Liver (tissue), 9 donors: ENCODE results near the gene RASL11B. TPM values are rescaled to one million over a fixed set of nuclear protein-coding genes. Genes with fewer than 3 reads are reported as not detected.

ENCODE experiments used
- DNase-seq: peaks from one replicate; pipeline ENCODE4 v3.0.0-alpha.2; 2017; ENCODE audit warnings: low spot score
- H3K27ac ChIP-seq, 2 donors: one replicate each; pipeline ENCODE4 v1.7.0; 2013; ENCODE audit warnings: inconsistent platforms in 2 of 2, low read length in 2 of 2, control low read depth in 1 of 2, low read depth in 1 of 2, mild to moderate bottlenecking in 1 of 2
- H3K27me3 ChIP-seq, 4 donors: one replicate each; pipeline versions ENCODE4 v1.6.1 to v1.7.0; 2013; ENCODE audit warnings: low read length in 3 of 4, inconsistent platforms in 1 of 4, mild to moderate bottlenecking in 1 of 4, moderate library complexity in 1 of 4; ENCODE audit not compliant: control insufficient read depth in 4 of 4, insufficient read depth in 4 of 4
- H3K36me3 ChIP-seq, 4 donors: one replicate each; pipeline versions ENCODE4 v1.6.1 to v1.7.0; 2013; ENCODE audit warnings: low read length in 3 of 4, mild to moderate bottlenecking in 3 of 4, low read depth in 1 of 4, moderate library complexity in 1 of 4; ENCODE audit not compliant: control insufficient read depth in 4 of 4, insufficient read depth in 3 of 4
- H3K4me1 ChIP-seq, 4 donors: one replicate each; pipeline versions ENCODE4 v1.6.1 to v1.7.0; 2013; ENCODE audit warnings: low read length in 3 of 4, mild to moderate bottlenecking in 3 of 4, moderate library complexity in 1 of 4; ENCODE audit not compliant: control insufficient read depth in 4 of 4, insufficient read depth in 4 of 4
- H3K4me3 ChIP-seq, 3 donors: one replicate each; pipeline versions ENCODE4 v1.6.1 to v1.7.0; 2013; ENCODE audit warnings: low read length in 3 of 3, control low read depth in 1 of 3, low read depth in 1 of 3, mild to moderate bottlenecking in 1 of 3
- H3K9ac ChIP-seq, 2 donors: one replicate each; pipeline ENCODE4 v1.7.0; 2013; ENCODE audit warnings: low read length in 2 of 2, mild to moderate bottlenecking in 2 of 2, moderate library complexity in 2 of 2, control low read depth in 1 of 2, low read depth in 1 of 2
- H3K9me3 ChIP-seq, 4 donors: one replicate each; pipeline versions ENCODE4 v1.6.1 to v1.7.0; 2013; ENCODE audit warnings: low read length in 3 of 4; ENCODE audit not compliant: control insufficient read depth in 4 of 4
- ATF3 ChIP-seq: IDR thresholded peaks from 2 replicates; pipeline ENCODE4 v1.6.1; 2016; ENCODE audit warnings: antibody characterized with exemption
- CTCF ChIP-seq: fragments of 150-350 bp; IDR thresholded peaks from 2 replicates; pipeline ENCODE4 v1.5.1; 2017; ENCODE audit warnings: improper control_type of control experiment, low read depth, low read length; ENCODE audit not compliant: missing input control
- EGR1 ChIP-seq, 2 donors: IDR thresholded peaks; 2 replicates each; pipeline ENCODE4 v1.6.1; 2016 to 2018; ENCODE audit warnings: antibody characterized with exemption in 2 of 2, low read depth in 2 of 2
- FOXA2 ChIP-seq: IDR thresholded peaks from 2 replicates; pipeline ENCODE4 v1.6.1; 2016; ENCODE audit warnings: antibody characterized with exemption
- GABPA ChIP-seq, 2 donors: IDR thresholded peaks in 1 of 2; conservative IDR thresholded peaks in 1 of 2; 2 replicates each; pipeline ENCODE4 v1.6.1; 2016; ENCODE audit warnings: antibody characterized with exemption in 2 of 2, mild to moderate bottlenecking in 1 of 2, moderate library complexity in 1 of 2
- HNF4A ChIP-seq, 2 donors: conservative IDR thresholded peaks; 2 replicates each; pipeline ENCODE4 v1.6.1; 2016; ENCODE audit warnings: antibody characterized with exemption in 2 of 2, mild to moderate bottlenecking in 2 of 2
- HNF4G ChIP-seq: IDR thresholded peaks from 2 replicates; pipeline ENCODE4 v1.6.1; 2016; ENCODE audit warnings: antibody characterized with exemption
- MAX ChIP-seq: IDR thresholded peaks from 2 replicates; pipeline ENCODE4 v1.6.1; 2016; ENCODE audit warnings: antibody characterized with exemption
- NR2F2 ChIP-seq: IDR thresholded peaks from 2 replicates; pipeline ENCODE4 v1.6.1; 2016; ENCODE audit warnings: antibody characterized with exemption
- RAD21 ChIP-seq, 2 donors: IDR thresholded peaks; 2 replicates each; pipeline ENCODE4 v1.6.1; 2016; ENCODE audit warnings: antibody characterized with exemption in 2 of 2, mild to moderate bottlenecking in 2 of 2
- REST ChIP-seq: IDR thresholded peaks from 2 replicates; pipeline ENCODE4 v1.6.1; 2016; ENCODE audit warnings: antibody characterized with exemption, mild to moderate bottlenecking
- RXRA ChIP-seq, 2 donors: IDR thresholded peaks; 2 replicates each; pipeline ENCODE4 v1.6.1; 2017 to 2018; ENCODE audit warnings: antibody characterized with exemption in 2 of 2, mild to moderate bottlenecking in 1 of 2
- SP1 ChIP-seq: IDR thresholded peaks from 2 replicates; pipeline ENCODE4 v1.6.1; 2018; ENCODE audit warnings: antibody characterized with exemption, mild to moderate bottlenecking
- TAF1 ChIP-seq: conservative IDR thresholded peaks from 2 replicates; pipeline ENCODE4 v1.6.1; 2016; ENCODE audit warnings: antibody characterized with exemption, mild to moderate bottlenecking
- YY1 ChIP-seq: IDR thresholded peaks from 2 replicates; pipeline ENCODE4 v1.6.1; 2016; ENCODE audit warnings: antibody characterized with exemption, mild to moderate bottlenecking
- ZBTB33 ChIP-seq: IDR thresholded peaks from 2 replicates; pipeline ENCODE4 v1.6.1; 2016; ENCODE audit warnings: antibody characterized with exemption
- WGBS: extraction: QIAGEN DNeasy Blood & Tissue Kit; methylation state at CpG from one replicate; pipeline ENCODE4 v1.1.7; 2013; 5-methylcytosine and 5-hydroxymethylcytosine counted together
- polyA plus RNA-seq, 2 donors: library from polyadenylated mRNA; stranded (reverse) in 1 of 2; unstranded in 1 of 2; fragments of 200-250 nt in 1 of 2; fragments of >200 nt in 1 of 2; fragmentation: Nextera tagmentation in 1 of 2; extraction: Ambion mirVana in 1 of 2; gene quantifications; one replicate each; pipeline versions ENCODE4 v1.2.1 to v1.2.3, GENCODE V29; 2013 to 2015
- total RNA-seq, 2 donors: library from RNA; depleted of rRNA; stranded (reverse); fragments of >200 nt; gene quantifications; one replicate each; pipeline ENCODE4 v1.2.3, GENCODE V29; 2014
- donor health status: healthy.
- donor health status: healthy.
- donor health status: healthy.
- donor health status: healthy.
- donor health status: healthy.

RASL11B gene
- total and polyA plus RNA-seq, 4 donors: 0.19 to 1.0 (median 0.61) TPM

- Histone ChIP-seq H3K9ac (no peak overlapping the region), H3K27me3 (no peaks in the 10 kb centered on the region), H3K4me3 (no peak overlapping the region), H3K27ac (no peak overlapping the region), H3K4me1 (peaks cover 6 to 15% (median 9%) of the 10 kb centered on the region in 4 donors), H3K36me3 (no peaks in the 10 kb centered on the region), H3K9me3 (no peaks in the 10 kb centered on the region)
- no peak for DNase-seq
- TF ChIP-seq RAD21 (IDR thresholded peaks at IDR 0.05) (no peak), ZBTB33 (no peak), FOXA2 (no peak), MAX (no peak), EGR1 (IDR thresholded peaks at IDR 0.05; ENCODE audit: low read depth in 2 of 2) (no peak), TAF1 (no peak), REST (no peak), SP1 (no peak), GABPA (IDR thresholded peaks at IDR 0.05 in 1 of 2, conservative IDR thresholded peaks at IDR 0.05 in 1 of 2) (no peak), RXRA (IDR thresholded peaks at IDR 0.05) (no peak), HNF4G (no peak), CTCF (no peak), YY1 (no peak), ATF3 (no peak)
Observed at GRCh38 chr4:52915191-52915590, 53.1 kb downstream of the RASL11B start.

- H3K4me1 ChIP-seq: peaks cover 6 to 15% (median 9%) of the 10 kb centered on the region in 4 donors
- H3K27me3 ChIP-seq: no peaks in the 10 kb centered on the region
- no peak overlapping the region for H3K27ac ChIP-seq
- no peaks in the 10 kb centered on the region for H3K36me3 ChIP-seq
- no peak for DNase-seq
- WGBS: 96% methylated on average over 6 of the region's 6 CpGs
- H3K9me3 ChIP-seq: no peaks in the 10 kb centered on the region
- H3K4me3 ChIP-seq: no peak overlapping the region
- H3K9ac ChIP-seq: no peak overlapping the region
- TF ChIP-seq ATF3 (no peak), HNF4G (no peak), NR2F2 (no peak), ZBTB33 (no peak), HNF4A (conservative IDR thresholded peaks at IDR 0.05) (no peak)
Observed at GRCh38 chr4:52915730-52916300, 53.7 kb downstream of the RASL11B start.
